ENCODE data around the gene MYO1G. TPM values are rescaled to one million over a fixed set of nuclear protein-coding genes. Genes with fewer than 3 reads are reported as not detected.

The MYO1G gene
- total and polyA plus RNA-seq, 4 donors, result 0.56 to 3.9 (median 2.1) TPM

DNA sequence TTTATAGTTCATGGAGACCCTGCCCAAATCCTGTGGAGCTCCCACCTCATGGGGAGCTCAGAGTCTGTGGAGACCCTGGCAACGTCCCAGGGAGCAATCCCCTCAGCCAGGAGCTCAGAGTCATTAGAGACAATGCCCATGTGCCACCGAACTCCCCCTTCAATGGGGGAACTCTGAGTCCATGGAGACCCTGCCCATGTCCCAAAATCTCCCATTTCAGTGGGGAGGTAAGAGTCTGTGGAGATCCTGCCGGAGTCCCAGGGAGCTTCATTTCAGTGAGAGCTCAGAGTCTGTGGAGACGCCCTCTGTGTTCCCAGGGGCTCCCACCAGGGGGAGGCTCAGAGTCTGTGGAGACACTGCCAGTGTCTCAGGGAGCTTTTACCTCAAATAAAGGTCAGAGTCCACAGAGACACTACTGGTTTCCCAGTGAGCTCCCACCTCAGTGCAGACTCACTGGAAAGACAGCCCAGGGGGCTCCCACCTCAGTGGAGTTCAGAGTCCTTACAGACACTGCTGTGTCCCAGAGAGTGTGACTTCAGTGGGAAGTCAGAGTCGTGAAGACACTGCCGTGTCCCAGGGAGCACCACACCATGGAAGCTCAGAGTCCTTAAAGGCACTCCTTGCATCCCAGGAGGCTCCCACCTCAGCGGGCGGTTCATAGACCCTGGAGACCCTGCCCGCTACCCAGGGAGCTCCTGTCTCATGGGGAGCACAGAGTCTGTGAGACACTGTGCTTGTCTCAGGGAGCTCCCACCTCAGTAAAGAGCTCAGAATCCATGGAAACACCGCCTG, 5.0 kb downstream of the MYO1G start:
- H3K27me3 ChIP-seq (ENCODE audit: control insufficient read depth in 4 of 4, insufficient read depth in 4 of 4, low read length in 3 of 4), result no peaks in the 10 kb centered on the region
- WGBS, result 81% methylated on average over 10 of the region's 10 CpGs
- H3K4me3 ChIP-seq (ENCODE audit: low read depth in 1 of 3, low read length in 3 of 3), result no peak overlapping the region
- H3K9ac ChIP-seq (ENCODE audit: low read depth in 1 of 2, low read length in 2 of 2), result no peak overlapping the region
- no peaks in the 10 kb centered on the region for H3K9me3 ChIP-seq (ENCODE audit: control insufficient read depth in 4 of 4, low read length in 3 of 4)
- no peak for TF ChIP-seq FOXA2 (IDR thresholded peaks at IDR 0.05)
- no peak for TF ChIP-seq JUND (IDR thresholded peaks at IDR 0.05)
- peak; percentile 38 for TF ChIP-seq HNF4G (IDR thresholded peaks at IDR 0.05)
- TF ChIP-seq SP1 (IDR thresholded peaks at IDR 0.05), result no peak
- TF ChIP-seq, protein P1, sequence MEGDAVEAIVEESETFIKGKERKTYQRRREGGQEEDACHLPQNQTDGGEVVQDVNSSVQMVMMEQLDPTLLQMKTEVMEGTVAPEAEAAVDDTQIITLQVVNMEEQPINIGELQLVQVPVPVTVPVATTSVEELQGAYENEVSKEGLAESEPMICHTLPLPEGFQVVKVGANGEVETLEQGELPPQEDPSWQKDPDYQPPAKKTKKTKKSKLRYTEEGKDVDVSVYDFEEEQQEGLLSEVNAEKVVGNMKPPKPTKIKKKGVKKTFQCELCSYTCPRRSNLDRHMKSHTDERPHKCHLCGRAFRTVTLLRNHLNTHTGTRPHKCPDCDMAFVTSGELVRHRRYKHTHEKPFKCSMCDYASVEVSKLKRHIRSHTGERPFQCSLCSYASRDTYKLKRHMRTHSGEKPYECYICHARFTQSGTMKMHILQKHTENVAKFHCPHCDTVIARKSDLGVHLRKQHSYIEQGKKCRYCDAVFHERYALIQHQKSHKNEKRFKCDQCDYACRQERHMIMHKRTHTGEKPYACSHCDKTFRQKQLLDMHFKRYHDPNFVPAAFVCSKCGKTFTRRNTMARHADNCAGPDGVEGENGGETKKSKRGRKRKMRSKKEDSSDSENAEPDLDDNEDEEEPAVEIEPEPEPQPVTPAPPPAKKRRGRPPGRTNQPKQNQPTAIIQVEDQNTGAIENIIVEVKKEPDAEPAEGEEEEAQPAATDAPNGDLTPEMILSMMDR (IDR thresholded peaks at IDR 0.05; ENCODE audit: low read depth, low read length, missing input control), result peak; percentile 51
- no peak for TF ChIP-seq NR2F2 (IDR thresholded peaks at IDR 0.05)
- TF ChIP-seq TAF1 (conservative IDR thresholded peaks at IDR 0.05), result no peak
- no peak for TF ChIP-seq FOXA1 (IDR thresholded peaks at IDR 0.05)
- TF ChIP-seq, protein P2, sequence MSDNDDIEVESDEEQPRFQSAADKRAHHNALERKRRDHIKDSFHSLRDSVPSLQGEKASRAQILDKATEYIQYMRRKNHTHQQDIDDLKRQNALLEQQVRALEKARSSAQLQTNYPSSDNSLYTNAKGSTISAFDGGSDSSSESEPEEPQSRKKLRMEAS (IDR thresholded peaks at IDR 0.05), result no peak
- peak in 1 of 2 donors; percentile 64 for TF ChIP-seq HNF4A (conservative IDR thresholded peaks at IDR 0.05)
- TF ChIP-seq RAD21 (IDR thresholded peaks at IDR 0.05), result peak; percentile 62 to 81
- no peaks in the 10 kb centered on the region for H3K36me3 ChIP-seq (ENCODE audit: control insufficient read depth in 4 of 4, insufficient read depth in 3 of 4, low read depth in 1 of 4, low read length in 3 of 4)
- H3K4me1 ChIP-seq (ENCODE audit: control insufficient read depth in 4 of 4, insufficient read depth in 4 of 4, low read length in 3 of 4), result no peaks in the 10 kb centered on the region
- peak; percentile 52 for DNase-seq (ENCODE audit: low spot score)
- H3K27ac ChIP-seq (ENCODE audit: low read depth in 1 of 2, low read length in 2 of 2), result no peak overlapping the region

DNA sequence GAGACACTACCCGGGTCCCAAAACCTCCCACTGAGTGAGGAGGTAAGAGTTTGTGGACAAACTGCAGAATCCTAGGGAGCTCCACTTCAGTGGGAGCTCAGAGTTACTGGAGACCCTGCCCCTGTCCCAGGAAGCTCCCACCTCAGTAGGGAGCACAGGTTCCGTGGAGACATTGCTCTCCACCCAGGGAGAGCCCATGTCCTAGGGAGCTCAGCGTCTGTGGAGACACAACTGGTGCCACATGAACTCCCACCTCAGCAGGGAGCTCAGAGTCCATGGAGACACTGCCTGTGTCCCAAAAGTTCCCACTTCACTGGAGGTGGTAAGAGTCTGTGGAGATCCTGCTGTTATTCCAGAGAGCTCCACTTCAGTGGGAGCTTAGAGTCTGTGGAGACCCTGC, 6.3 kb downstream of the MYO1G start:
- WGBS, result 86% methylated on average over 3 of the region's 3 CpGs
- Histone ChIP-seq H3K4me1 (ENCODE audit: control insufficient read depth in 4 of 4, insufficient read depth in 4 of 4, low read length in 3 of 4) (no peaks in the 10 kb centered on the region), H3K36me3 (ENCODE audit: control insufficient read depth in 4 of 4, insufficient read depth in 3 of 4, low read depth in 1 of 4, low read length in 3 of 4) (no peaks in the 10 kb centered on the region), H3K9me3 (ENCODE audit: control insufficient read depth in 4 of 4, low read length in 3 of 4) (no peaks in the 10 kb centered on the region), H3K9ac (ENCODE audit: low read depth in 1 of 2, low read length in 2 of 2) (no peak overlapping the region), H3K4me3 (ENCODE audit: low read depth in 1 of 3, low read length in 3 of 3) (no peak overlapping the region), H3K27ac (ENCODE audit: low read depth in 1 of 2, low read length in 2 of 2) (no peak overlapping the region), H3K27me3 (ENCODE audit: control insufficient read depth in 4 of 4, insufficient read depth in 4 of 4, low read length in 3 of 4) (no peaks in the 10 kb centered on the region)
- TF ChIP-seq GABPA (IDR thresholded peaks at IDR 0.05 in 1 of 2, conservative IDR thresholded peaks at IDR 0.05 in 1 of 2), result no peak
- no peak for TF ChIP-seq JUND (IDR thresholded peaks at IDR 0.05)
- no peak for TF ChIP-seq FOXA2 (IDR thresholded peaks at IDR 0.05)
- TF ChIP-seq, protein P3, sequence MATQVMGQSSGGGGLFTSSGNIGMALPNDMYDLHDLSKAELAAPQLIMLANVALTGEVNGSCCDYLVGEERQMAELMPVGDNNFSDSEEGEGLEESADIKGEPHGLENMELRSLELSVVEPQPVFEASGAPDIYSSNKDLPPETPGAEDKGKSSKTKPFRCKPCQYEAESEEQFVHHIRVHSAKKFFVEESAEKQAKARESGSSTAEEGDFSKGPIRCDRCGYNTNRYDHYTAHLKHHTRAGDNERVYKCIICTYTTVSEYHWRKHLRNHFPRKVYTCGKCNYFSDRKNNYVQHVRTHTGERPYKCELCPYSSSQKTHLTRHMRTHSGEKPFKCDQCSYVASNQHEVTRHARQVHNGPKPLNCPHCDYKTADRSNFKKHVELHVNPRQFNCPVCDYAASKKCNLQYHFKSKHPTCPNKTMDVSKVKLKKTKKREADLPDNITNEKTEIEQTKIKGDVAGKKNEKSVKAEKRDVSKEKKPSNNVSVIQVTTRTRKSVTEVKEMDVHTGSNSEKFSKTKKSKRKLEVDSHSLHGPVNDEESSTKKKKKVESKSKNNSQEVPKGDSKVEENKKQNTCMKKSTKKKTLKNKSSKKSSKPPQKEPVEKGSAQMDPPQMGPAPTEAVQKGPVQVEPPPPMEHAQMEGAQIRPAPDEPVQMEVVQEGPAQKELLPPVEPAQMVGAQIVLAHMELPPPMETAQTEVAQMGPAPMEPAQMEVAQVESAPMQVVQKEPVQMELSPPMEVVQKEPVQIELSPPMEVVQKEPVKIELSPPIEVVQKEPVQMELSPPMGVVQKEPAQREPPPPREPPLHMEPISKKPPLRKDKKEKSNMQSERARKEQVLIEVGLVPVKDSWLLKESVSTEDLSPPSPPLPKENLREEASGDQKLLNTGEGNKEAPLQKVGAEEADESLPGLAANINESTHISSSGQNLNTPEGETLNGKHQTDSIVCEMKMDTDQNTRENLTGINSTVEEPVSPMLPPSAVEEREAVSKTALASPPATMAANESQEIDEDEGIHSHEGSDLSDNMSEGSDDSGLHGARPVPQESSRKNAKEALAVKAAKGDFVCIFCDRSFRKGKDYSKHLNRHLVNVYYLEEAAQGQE (IDR thresholded peaks at IDR 0.05), result no peak
- TF ChIP-seq HNF4A (conservative IDR thresholded peaks at IDR 0.05), result no peak
- no peak for DNase-seq (ENCODE audit: low spot score)

Measured in liver (tissue), 9 donors.